Measurements from ENCODE around the gene TRIM8.
"Not testable (repeated sequence)": the region's sequence is repeated elsewhere in the genome, so short reads cannot be mapped to it uniquely, and the experiment has no call there.

Gene TRIM8

GRCh38 chr10:102691285-102692066 lies 47.2 kb downstream of the TRIM8 start:
- in situ Hi-C loops (cut with MboI; ENCODE audit: low sequenced_read_pairs), result no loop called here

GRCh38 chr10:102695401-102695800 lies 51.1 kb downstream of the TRIM8 start:
- in situ Hi-C loops (cut with MboI; ENCODE audit: low sequenced_read_pairs), result not testable (repeated sequence)

- in situ Hi-C loops (cut with MboI; ENCODE audit: low sequenced_read_pairs), result no loop called here
Observed at GRCh38 chr10:102696736-102697135, 52.5 kb downstream of the TRIM8 start.

GRCh38 chr10:102698894-102699293 lies 54.6 kb downstream of the TRIM8 start:
- in situ Hi-C loops (cut with MboI; ENCODE audit: low sequenced_read_pairs), result no loop called here

- in situ Hi-C loops (cut with MboI; ENCODE audit: low sequenced_read_pairs), result no loop called here
Observed at GRCh38 chr10:102701272-102701671, 57.0 kb downstream of the TRIM8 start.

GRCh38 chr10:102701796-102702195 lies 57.5 kb downstream of the TRIM8 start:
- in situ Hi-C loops (cut with MboI; ENCODE audit: low sequenced_read_pairs), result no loop called here

GRCh38 chr10:102702742-102703141 lies 58.5 kb downstream of the TRIM8 start:
- in situ Hi-C loops (cut with MboI; ENCODE audit: low sequenced_read_pairs), result no loop called here

- in situ Hi-C loops (cut with MboI; ENCODE audit: low sequenced_read_pairs), result no loop called here
Observed at GRCh38 chr10:102704915-102705314, 60.6 kb downstream of the TRIM8 start.

- in situ Hi-C loops (cut with MboI; ENCODE audit: low sequenced_read_pairs), result no loop called here
Observed at GRCh38 chr10:102705531-102705930, 61.3 kb downstream of the TRIM8 start.

Data from HL-60/S4 (cell line).